ENCODE data around the gene IDUA.

- TF ChIP-seq CTCF (IDR thresholded peaks at IDR 0.05) (peak in 3 of 6 experiments; percentile 29 to 39 (median 35)), POLR2A (IDR thresholded peaks at IDR 0.05) (peak; percentile 31 to 65)
Measured at GRCh38 chr4:963276-964225, 23.3 kb upstream of the IDUA start.

Data from Peyer's patch (tissue), 4 donors.